Body of pancreas (tissue), 4 donors: ENCODE measurements around the gene KCND3.

Source experiments
- CTCF ChIP-seq, 7 experiments: fragments of 450-650 bp in 4 of 7; fragments of 200-600 bp in 3 of 7; sonication (generic) in 3 of 7; IDR thresholded peaks; one replicate each; pipeline ENCODE4 v1.5.1; 2016 to 2019; ENCODE audit warnings: antibody characterized with exemption in 7 of 7
- POLR2A ChIP-seq, 3 donors: fragments of 450-650 bp; IDR thresholded peaks; one replicate each; pipeline ENCODE4 v1.6.1; 2016; ENCODE audit warnings: antibody characterized with exemption in 3 of 3, mild to moderate bottlenecking in 2 of 3

- no peak for TF ChIP-seq CTCF (IDR thresholded peaks at IDR 0.05)
- TF ChIP-seq POLR2A (IDR thresholded peaks at IDR 0.05), result no peak
These were observed 23.6 kb downstream of the KCND3 start for GRCh38 chr1:111965781-111966443.
